H9 (cell line): ENCODE results near the gene CHMP2A. TPM values are rescaled to one million over a fixed set of nuclear protein-coding genes. Genes with fewer than 3 reads are reported as not detected.
A peak's percentile ranks its signal among the peaks of the same experiment; 100 is the strongest.

Experiments
- DNase-seq: peaks from one replicate; pipeline ENCODE4 v3.0.0-alpha.2; 2017
- H2AFZ ChIP-seq: one replicate; pipeline ENCODE4 v1.6.1; 2013; ENCODE audit warnings: mild to moderate bottlenecking, low read length, control low read depth, moderate library complexity
- H2AK5ac ChIP-seq: 2 replicates; pipeline ENCODE4 v1.6.1; 2013; ENCODE audit warnings: low read length, control low read depth, mixed read lengths; ENCODE audit not compliant: insufficient read length
- H2BK120ac ChIP-seq: one replicate; pipeline ENCODE4 v1.6.1; 2013; ENCODE audit warnings: low read depth, mild to moderate bottlenecking, low read length, control low read depth, inconsistent platforms; ENCODE audit not compliant: poor library complexity, severe bottlenecking
- H2BK12ac ChIP-seq: 2 replicates; pipeline ENCODE4 v1.6.1; 2013; ENCODE audit warnings: low read length, control low read depth, mixed read lengths, low read depth; ENCODE audit not compliant: insufficient read length
- H2BK15ac ChIP-seq: 2 replicates; pipeline ENCODE4 v1.6.1; 2013; ENCODE audit warnings: low read depth, low read length, control low read depth
- H2BK20ac ChIP-seq: one replicate; pipeline ENCODE4 v1.6.1; 2013; ENCODE audit warnings: low read depth, mild to moderate bottlenecking, low read length, control low read depth, inconsistent platforms; ENCODE audit not compliant: poor library complexity, severe bottlenecking
- H2BK5ac ChIP-seq: 2 replicates; pipeline ENCODE4 v1.6.1; 2013; ENCODE audit warnings: low read length, control low read depth, mixed read lengths; ENCODE audit not compliant: insufficient read length
- H3K14ac ChIP-seq: 2 replicates; pipeline ENCODE4 v1.6.1; 2013; ENCODE audit warnings: low read length, control low read depth; ENCODE audit not compliant: insufficient read depth
- H3K18ac ChIP-seq: 2 replicates; pipeline ENCODE4 v1.6.1; 2013; ENCODE audit warnings: low read depth, mild to moderate bottlenecking, mixed read lengths, low read length, control low read depth; ENCODE audit not compliant: insufficient read length
- H3K23ac ChIP-seq: 2 replicates; pipeline ENCODE4 v1.6.1; 2013; ENCODE audit warnings: low read length, control low read depth, mixed read lengths, low read depth; ENCODE audit not compliant: insufficient read length
- H3K23me2 ChIP-seq: 2 replicates; pipeline ENCODE4 v1.6.1; 2013; ENCODE audit warnings: low read depth, mild to moderate bottlenecking, mixed read lengths, low read length, control low read depth; ENCODE audit not compliant: insufficient read length, poor library complexity, severe bottlenecking
- H3K27ac ChIP-seq: 2 replicates; pipeline ENCODE4 v1.5.1; 2013; ENCODE audit warnings: low read length, control low read depth, mixed read lengths, low read depth; ENCODE audit not compliant: insufficient read length
- H3K27me3 ChIP-seq: 2 replicates; pipeline ENCODE4 v1.6.1; 2013; ENCODE audit warnings: low read length, control low read depth, inconsistent platforms; ENCODE audit not compliant: insufficient read depth
- H3K4ac ChIP-seq: 2 replicates; pipeline ENCODE4 v1.6.1; 2013; ENCODE audit warnings: low read depth, mild to moderate bottlenecking, control low read depth, inconsistent platforms, low read length, moderate library complexity
- H3K4me1 ChIP-seq: 2 replicates; pipeline ENCODE4 v1.6.1; 2013; ENCODE audit warnings: low read length, control low read depth, inconsistent platforms; ENCODE audit not compliant: insufficient read depth
- H3K4me2 ChIP-seq: 2 replicates; pipeline ENCODE4 v1.6.1; 2013; ENCODE audit warnings: low read length, control low read depth, mixed read lengths; ENCODE audit not compliant: insufficient read length, insufficient read depth
- H3K56ac ChIP-seq: 2 replicates; pipeline ENCODE4 v1.6.1; 2013; ENCODE audit warnings: low read depth, mild to moderate bottlenecking, mixed read lengths, low read length, control low read depth; ENCODE audit not compliant: insufficient read length
- H3K79me1 ChIP-seq: 2 replicates; pipeline ENCODE4 v1.6.1; 2013; ENCODE audit warnings: low read depth, mild to moderate bottlenecking, moderate library complexity, low read length, control low read depth, inconsistent platforms; ENCODE audit not compliant: insufficient read depth, poor library complexity, severe bottlenecking
- H3K79me2 ChIP-seq: 2 replicates; pipeline ENCODE4 v1.6.1; 2013; ENCODE audit warnings: low read length, control low read depth, inconsistent platforms; ENCODE audit not compliant: insufficient read depth
- H3K9ac ChIP-seq: 2 replicates; pipeline ENCODE4 v1.6.1; 2013; ENCODE audit warnings: low read length, control low read depth, mixed read lengths; ENCODE audit not compliant: insufficient read length; ENCODE audit errors: extremely low read depth
- H3K9me3 ChIP-seq: one replicate; pipeline ENCODE4 v1.6.1; 2013; ENCODE audit warnings: low read depth, low read length, inconsistent platforms; ENCODE audit not compliant: control insufficient read depth
- H3T11ph ChIP-seq: one replicate; pipeline ENCODE4 v1.6.1; 2013; ENCODE audit warnings: mild to moderate bottlenecking, low read length, control low read depth, inconsistent platforms
- H4K20me1 ChIP-seq: one replicate; pipeline ENCODE4 v1.6.1; 2013; ENCODE audit not compliant: control insufficient read depth, insufficient read length, insufficient read depth
- H4K5ac ChIP-seq: 2 replicates; pipeline ENCODE4 v1.6.1; 2013; ENCODE audit warnings: low read depth, mild to moderate bottlenecking, mixed read lengths, low read length, control low read depth; ENCODE audit not compliant: insufficient read length
- H4K8ac ChIP-seq: replicated peaks from 2 replicates; pipeline ENCODE4 v1.6.1; 2013; ENCODE audit warnings: low read length, control low read depth, mixed read lengths, low read depth; ENCODE audit not compliant: insufficient read length
- H4K91ac ChIP-seq: 2 replicates; pipeline ENCODE4 v1.6.1; 2013; ENCODE audit warnings: low read depth, mild to moderate bottlenecking, moderate library complexity, mixed read lengths, low read length, control low read depth; ENCODE audit not compliant: insufficient read length
- H3K27ac Mint-ChIP-seq, 3 experiments: 2 replicates in 2 of 3; 3 replicates in 1 of 3; pipeline ENCODE4 v1.8.0; 2020 to 2021; ENCODE audit warnings: mixed read lengths in 3 of 3, mild to moderate bottlenecking in 1 of 3, moderate library complexity in 1 of 3
- H3K27me3 Mint-ChIP-seq: 2 replicates; pipeline ENCODE4 v1.8.0; 2021; ENCODE audit warnings: low read depth, mild to moderate bottlenecking, moderate library complexity, mixed read lengths
- H3K36me3 Mint-ChIP-seq, 3 experiments: 2 replicates in 2 of 3; 3 replicates in 1 of 3; pipeline ENCODE4 v1.8.0; 2020 to 2021; ENCODE audit warnings: low read depth in 3 of 3, mixed read lengths in 3 of 3; ENCODE audit not compliant: insufficient read depth in 1 of 3
- H3K4me1 Mint-ChIP-seq, 2 experiments: 2 replicates each; pipeline ENCODE4 v1.8.0; 2020; ENCODE audit warnings: mixed read lengths in 2 of 2
- H3K4me3 Mint-ChIP-seq, 2 experiments: 2 replicates in 1 of 2; 3 replicates in 1 of 2; pipeline ENCODE4 v1.8.0; 2020 to 2021; ENCODE audit warnings: mild to moderate bottlenecking in 2 of 2, mixed read lengths in 2 of 2, moderate library complexity in 1 of 2
- H3K9me3 Mint-ChIP-seq, 2 experiments: 2 replicates in 1 of 2; 3 replicates in 1 of 2; pipeline ENCODE4 v1.8.0; 2020; ENCODE audit warnings: mild to moderate bottlenecking in 2 of 2, mixed read lengths in 2 of 2, moderate library complexity in 1 of 2
- CTCF ChIP-seq: fragments of 200-600 bp; sonication (generic); conservative IDR thresholded peaks from 3 replicates; pipeline ENCODE4 v1.8.0; 2021; ENCODE audit warnings: antibody characterized with exemption, mild to moderate bottlenecking
- WGBS: extraction: QIAGEN DNeasy Blood & Tissue Kit; methylation state at CpG from one replicate; pipeline ENCODE4 v1.1.7; 2013; ENCODE audit warnings: missing lambda C conversion rate, low lambda C conversion rate, mixed read lengths; ENCODE audit not compliant: insufficient read length; ENCODE audit errors: extremely low coverage; 5-methylcytosine and 5-hydroxymethylcytosine counted together
- total RNA-seq: library from RNA; stranded (reverse); gene quantifications from 2 replicates; pipeline ENCODE4 v1.2.1, GENCODE V29; 2021

CHMP2A gene
- total RNA-seq, 1 experiment from 2014 or later, result 109 TPM

- no peak overlapping the region for H3K27ac Mint-ChIP-seq
- no peak overlapping the region for H3K14ac ChIP-seq
- no peak overlapping the region for H3K23ac ChIP-seq
- H3K23me2 ChIP-seq, result peaks cover 23% of the 10 kb centered on the region
- H4K20me1 ChIP-seq, result no peaks in the 10 kb centered on the region
- no peaks in the 10 kb centered on the region; the same call in 1 of the 2 replicates for H3K4me1 ChIP-seq
- no peak overlapping the region for H4K5ac ChIP-seq
- peaks cover under 1% of the 10 kb centered on the region; the same call in 1 of the 2 replicates for H3K27me3 Mint-ChIP-seq
- no peak overlapping the region for H3T11ph ChIP-seq
- H2AFZ ChIP-seq, result no peak overlapping the region
- TF ChIP-seq CTCF, result peak; percentile 37; the same call in 2 of the 3 replicates
- H3K4ac ChIP-seq, result no peak overlapping the region
- H3K18ac ChIP-seq, result no peak overlapping the region
- no CpG with 5 or more reads among the region's 65 CpGs for WGBS
- no peak overlapping the region for H2BK12ac ChIP-seq
- peaks cover 0 to 3% of the 10 kb centered on the region in 2 experiments; a peak in 1 of 5 replicates for H3K9me3 Mint-ChIP-seq
- no peak overlapping the region for H4K8ac ChIP-seq
- no peak overlapping the region for H3K56ac ChIP-seq
- H3K9ac ChIP-seq, result no peak overlapping the region
- H3K36me3 Mint-ChIP-seq, result peaks cover 9 to 19% (median 13%) of the 10 kb centered on the region in 3 experiments
- H3K27ac ChIP-seq, result no peak overlapping the region
- peak overlapping the region in 1 of 2 experiments; percentile 40; a peak in 1 of 5 replicates for H3K4me3 Mint-ChIP-seq
- peaks cover 41 to 42% of the 10 kb centered on the region in 2 experiments for H3K4me1 Mint-ChIP-seq
- no peaks in the 10 kb centered on the region for H3K79me1 ChIP-seq
- H2BK20ac ChIP-seq, result no peak overlapping the region
- H2AK5ac ChIP-seq, result no peak overlapping the region
- H2BK15ac ChIP-seq, result no peak overlapping the region
- H3K4me2 ChIP-seq, result no peak overlapping the region
- H4K91ac ChIP-seq, result no peak overlapping the region
- no peaks in the 10 kb centered on the region for H3K27me3 ChIP-seq
- H3K79me2 ChIP-seq, result peaks cover 2% of the 10 kb centered on the region; the same call in 1 of the 2 replicates
- H2BK5ac ChIP-seq, result no peak overlapping the region
- no peak overlapping the region for H2BK120ac ChIP-seq
- peak; percentile 26 for DNase-seq
- H3K9me3 ChIP-seq, result no peaks in the 10 kb centered on the region
Observed at GRCh38 chr19:58516964-58517833, 37.7 kb downstream of the CHMP2A start.
